ENCODE data around the gene SARM1.

DNA sequence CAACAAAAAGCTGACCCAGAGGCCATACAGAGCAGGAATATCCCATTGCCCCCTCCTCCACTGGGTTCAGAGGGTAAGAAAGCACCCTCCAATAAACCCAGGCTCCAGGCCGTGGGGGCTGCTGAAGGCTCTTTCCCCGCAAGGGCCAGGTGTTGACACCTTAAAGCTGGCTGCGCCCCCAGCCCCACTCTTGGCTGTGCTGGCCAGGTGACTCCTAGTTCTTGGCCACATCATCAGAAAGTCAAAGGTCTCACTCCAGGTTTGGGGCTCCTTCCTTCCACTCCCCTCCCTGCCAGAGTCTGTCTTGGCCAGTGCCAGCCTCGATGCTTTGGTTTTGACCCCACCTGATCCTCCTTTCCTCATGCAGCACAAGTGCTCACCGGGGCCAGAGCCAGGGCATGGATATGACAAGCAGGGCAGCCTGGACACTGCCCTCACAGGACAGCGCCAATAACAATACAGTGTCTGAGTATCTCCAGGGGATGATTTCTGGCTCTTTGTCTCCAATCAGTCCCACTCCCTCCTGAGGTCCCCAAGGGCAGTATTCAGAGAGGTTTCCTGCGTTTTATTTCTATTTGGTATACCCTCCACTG is 26.3 kb downstream of the SARM1 start:
- TF ChIP-seq, protein P1, sequence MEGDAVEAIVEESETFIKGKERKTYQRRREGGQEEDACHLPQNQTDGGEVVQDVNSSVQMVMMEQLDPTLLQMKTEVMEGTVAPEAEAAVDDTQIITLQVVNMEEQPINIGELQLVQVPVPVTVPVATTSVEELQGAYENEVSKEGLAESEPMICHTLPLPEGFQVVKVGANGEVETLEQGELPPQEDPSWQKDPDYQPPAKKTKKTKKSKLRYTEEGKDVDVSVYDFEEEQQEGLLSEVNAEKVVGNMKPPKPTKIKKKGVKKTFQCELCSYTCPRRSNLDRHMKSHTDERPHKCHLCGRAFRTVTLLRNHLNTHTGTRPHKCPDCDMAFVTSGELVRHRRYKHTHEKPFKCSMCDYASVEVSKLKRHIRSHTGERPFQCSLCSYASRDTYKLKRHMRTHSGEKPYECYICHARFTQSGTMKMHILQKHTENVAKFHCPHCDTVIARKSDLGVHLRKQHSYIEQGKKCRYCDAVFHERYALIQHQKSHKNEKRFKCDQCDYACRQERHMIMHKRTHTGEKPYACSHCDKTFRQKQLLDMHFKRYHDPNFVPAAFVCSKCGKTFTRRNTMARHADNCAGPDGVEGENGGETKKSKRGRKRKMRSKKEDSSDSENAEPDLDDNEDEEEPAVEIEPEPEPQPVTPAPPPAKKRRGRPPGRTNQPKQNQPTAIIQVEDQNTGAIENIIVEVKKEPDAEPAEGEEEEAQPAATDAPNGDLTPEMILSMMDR (conservative IDR thresholded peaks at IDR 0.05 in 1 of 2, IDR thresholded peaks at IDR 0.05 in 1 of 2; ENCODE audit: extremely low read depth in 1 of 2, insufficient read depth in 1 of 2, low read depth in 1 of 2, low read length in 2 of 2) = no peak
- TF ChIP-seq EZH2 (IDR thresholded peaks at IDR 0.05; ENCODE audit: borderline replicate concordance, low read length) = no peak

All from mammary epithelial cell (primary cell).